ENCODE measurements around the gene GPR157. TPM values are rescaled to one million over a fixed set of nuclear protein-coding genes. Genes with fewer than 3 reads are reported as not detected.

Gene GPR157
- total and polyA plus RNA-seq, 10 of the 15 experiments (the other 5 are each of a cell fraction or from before 2014, with no cell fraction given), result 0.66 to 15.9 (median 3.1) TPM

DNA sequence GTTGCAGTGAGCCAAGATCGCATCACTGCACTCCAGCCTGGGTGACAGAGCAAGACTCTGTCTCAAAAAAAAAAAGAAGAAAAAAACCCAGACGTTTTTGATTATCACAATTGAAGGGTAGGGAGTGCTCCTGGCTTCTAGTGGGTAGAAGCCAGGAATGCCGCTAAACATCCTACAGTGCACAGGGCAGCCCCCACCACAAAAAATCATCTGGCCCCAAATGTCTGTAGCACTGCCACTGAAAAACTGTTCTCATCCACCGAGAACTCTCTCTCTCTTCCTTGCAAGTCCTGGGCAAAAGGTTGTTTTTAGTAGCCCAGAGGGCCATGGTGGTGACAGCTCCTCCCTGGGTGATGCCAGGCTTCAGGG lies 35.6 kb upstream of the GPR157 start:
- peak overlapping the region; percentile 98 for H3K27ac ChIP-seq (ENCODE audit: control insufficient read depth, insufficient read depth)
- peak overlapping the region; percentile 97 for H3K4me2 ChIP-seq (ENCODE audit: control insufficient read depth, insufficient read depth)
- TF ChIP-seq ATF3 (IDR thresholded peaks at IDR 0.05; ENCODE audit: borderline replicate concordance, extremely low read depth, low read depth, low read length) (no peak), ZNF384 (IDR thresholded peaks at IDR 0.05; ENCODE audit: borderline replicate concordance, low read depth, low read length) (0 out of 2 replicates have a peak, but pooled peaks have one; percentile 8)
- CTCF ChIA-PET, result interaction anchor here (0.9 to 3.9 kb wide), 7 partner anchors 11 to 326 kb away, joined by 3 to 33 read pairs (median 5); partner anchors contain the start of gene H6PD
- H3K27me3 ChIP-seq (replicated peaks in 1 of 2; ENCODE audit: control insufficient read depth in 2 of 2, insufficient read depth in 2 of 2, low read length in 1 of 2), result no peaks in the 10 kb centered on the region
- in situ Hi-C loops (cut with MboI) (no loop called here), intact Hi-C loops (cut with micrococcal nuclease; ENCODE audit: unreplicated experiment) (loop anchor here (5.0 kb wide), 1 partner anchor 37 kb away; the partner anchor contains the start of gene GPR157)
- peaks cover 44% of the 10 kb centered on the region for H3K4me1 ChIP-seq (ENCODE audit: control insufficient read depth, insufficient read depth, low read length)
- SMC1A ChIA-PET (ENCODE audit: uncharacterized antibody, unreplicated experiment), result interaction anchor here (1.2 to 2.3 kb wide), 7 partner anchors 11 to 46 kb away, joined by 3 to 15 read pairs (median 6); partner anchors contain the start of gene GPR157
- H3K36me3 ChIP-seq (ENCODE audit: control insufficient read depth in 2 of 2, insufficient read depth in 2 of 2, low read length in 1 of 2), result peaks cover 4% of the 10 kb centered on the region in 2 experiments; a peak in 3 of 4 replicates
- no TSS peak for BruUV-seq (replicated peaks)
- H3K9me3 ChIP-seq (replicated peaks; ENCODE audit: control insufficient read depth, insufficient read depth, low read length), result no peaks in the 10 kb centered on the region
- RAD21 ChIA-PET (ENCODE audit: unreplicated experiment), result interaction anchor here (0.6 to 2.6 kb wide), 4 partner anchors 23 to 103 kb away, joined by 3 to 9 read pairs (median 4); partner anchors contain the start of gene GPR157
- peaks cover 75% of the 10 kb centered on the region for H3K79me2 ChIP-seq (ENCODE audit: control insufficient read depth, insufficient read depth, low read length)
- 14% methylated on average over 4 of the region's 4 CpGs for WGBS (ENCODE audit: insufficient coverage, insufficient replicate concordance, low lambda C conversion rate, missing lambda C conversion rate)
- no peaks in the 10 kb centered on the region; the same call in 1 of the 2 replicates for H4K20me1 ChIP-seq (ENCODE audit: control insufficient read depth, insufficient read depth)
- FAIRE-seq (no peak), ATAC-seq (peak; percentile 3; the same call in 1 of the 3 replicates), DNase-seq (ENCODE audit: low read depth, low spot score) (no peak)
- no peak overlapping the region for H2AFZ ChIP-seq (ENCODE audit: control insufficient read depth, low read depth, low read length)
- POLR2A ChIA-PET, result interaction anchor here (0.9 to 1.0 kb wide), 2 partner anchors 16 to 36 kb away, joined by 3 read pairs; no protein-coding TSS in a partner anchor
- H3K4me3 ChIP-seq, result peak overlapping the region; percentile 44
- peak overlapping the region; percentile 35; the same call in 1 of the 2 replicates for H3K9ac ChIP-seq (ENCODE audit: control insufficient read depth, insufficient read depth, low read length)

- peaks cover 82% of the 10 kb centered on the region for H3K79me2 ChIP-seq (ENCODE audit: control insufficient read depth, insufficient read depth, low read length)
- ChIA-PET CTCF (interaction anchor here (0.8 to 2.9 kb wide), 6 partner anchors 18 to 51 kb away, joined by 3 to 20 read pairs (median 3); no protein-coding TSS in a partner anchor), POLR2A (interaction anchor here (0.8 to 1.3 kb wide), 7 partner anchors 19 to 81 kb away, joined by 3 to 7 read pairs (median 4); no protein-coding TSS in a partner anchor), SMC1A (ENCODE audit: uncharacterized antibody, unreplicated experiment) (interaction anchor here (0.9 to 1.5 kb wide), 7 partner anchors 15 to 37 kb away, joined by 3 to 7 read pairs (median 4); no protein-coding TSS in a partner anchor), RAD21 (ENCODE audit: unreplicated experiment) (interaction anchor here (1.1 to 1.5 kb wide), 4 partner anchors 10 to 41 kb away, joined by 3 to 6 read pairs (median 4); partner anchors contain the start of gene GPR157)
- 0 out of 2 replicates have a peak overlapping the region, but pooled peaks have one; percentile 98 for H3K27ac ChIP-seq (ENCODE audit: control insufficient read depth, insufficient read depth)
- no TSS peak for BruUV-seq (replicated peaks)
- WGBS (ENCODE audit: insufficient coverage, insufficient replicate concordance, low lambda C conversion rate, missing lambda C conversion rate), result 94% methylated on average over 7 of the region's 9 CpGs
- H3K4me2 ChIP-seq (ENCODE audit: control insufficient read depth, insufficient read depth), result no peak overlapping the region
- TF ChIP-seq SREBF2 (IDR thresholded peaks at IDR 0.05; ENCODE audit: low read length) (no peak), BMI1 (IDR thresholded peaks at IDR 0.05; ENCODE audit: borderline replicate concordance) (no peak), USF1 (IDR thresholded peaks at IDR 0.05; ENCODE audit: borderline replicate concordance, extremely low read length, insufficient read depth, low read depth, low read length) (no peak), SMAD5 (IDR thresholded peaks at IDR 0.05; ENCODE audit: low read depth) (no peak), RAD21 (IDR thresholded peaks at IDR 0.05; ENCODE audit: insufficient read depth, low read depth, low read length) (no peak), RCOR1 (conservative IDR thresholded peaks at IDR 0.05; ENCODE audit: low read depth, low read length) (no peak), IKZF1 (conservative IDR thresholded peaks at IDR 0.05) (no peak), NFYA (IDR thresholded peaks at IDR 0.05; ENCODE audit: borderline replicate concordance, low read depth, low read length) (no peak)
- no peaks in the 10 kb centered on the region for H3K9me3 ChIP-seq (replicated peaks; ENCODE audit: control insufficient read depth, insufficient read depth, low read length)
- H3K4me3 ChIP-seq, result no peak overlapping the region
- no peaks in the 10 kb centered on the region for H3K27me3 ChIP-seq (replicated peaks in 1 of 2; ENCODE audit: control insufficient read depth in 2 of 2, insufficient read depth in 2 of 2, low read length in 1 of 2)
- H3K9ac ChIP-seq (ENCODE audit: control insufficient read depth, insufficient read depth, low read length), result no peak overlapping the region
- peaks cover 47% of the 10 kb centered on the region for H3K4me1 ChIP-seq (ENCODE audit: control insufficient read depth, insufficient read depth, low read length)
- intact Hi-C loops (cut with micrococcal nuclease; ENCODE audit: unreplicated experiment), result loop anchor here (5.0 kb wide), 1 partner anchor 35 kb away; the partner anchor contains the start of gene GPR157
- H2AFZ ChIP-seq (ENCODE audit: control insufficient read depth, low read depth, low read length), result no peak overlapping the region
- ATAC-seq, result no peak
- H4K20me1 ChIP-seq (ENCODE audit: control insufficient read depth, insufficient read depth), result no peaks in the 10 kb centered on the region; the same call in none of the 2 replicates
- in situ Hi-C loops (cut with MboI), result no loop called here
- no peak for DNase-seq (ENCODE audit: low read depth, low spot score)
- FAIRE-seq, result no peak
- H3K36me3 ChIP-seq (ENCODE audit: control insufficient read depth in 2 of 2, insufficient read depth in 2 of 2, low read length in 1 of 2), result peaks cover 0 to 14% of the 10 kb centered on the region in 2 experiments; a peak in 3 of 4 replicates
Observed at GRCh38 chr1:9161963-9162362, 33.1 kb upstream of the GPR157 start.
